Measurements from ENCODE around the gene DUSP9. TPM values are rescaled to one million over a fixed set of nuclear protein-coding genes. Genes with fewer than 3 reads are reported as not detected.
"Not testable (repeated sequence)": the region's sequence is repeated elsewhere in the genome, so short reads cannot be mapped to it uniquely, and the experiment has no call there.

DUSP9 gene
- polyA plus RNA-seq (ENCODE audit: insufficient read length), result 0.15 TPM

GRCh38 chrX:153646620-153647373, at the start of gene DUSP9:
Gene DUSP9, plus strand, starts transcription at chrX:153647203. Its CDS starts 751 bp downstream, at chrX:153647954.
- DNase-seq (ENCODE audit: low read depth), result no peak

GRCh38 chrX:153598541-153599191, 48.3 kb upstream of the DUSP9 start, which contains the start of gene CCNQ:
Gene CCNQ, minus strand, starts transcription at chrX:153599139. Its CDS starts 66 bp downstream, at chrX:153599073.
- DNase-seq (ENCODE audit: low read depth), result no peak

GRCh38 chrX:153599192-153600031, 47.6 kb upstream of the DUSP9 start:
- peak; percentile 50 for DNase-seq (ENCODE audit: low read depth)

GRCh38 chrX:153600032-153600373, 47.0 kb upstream of the DUSP9 start:
- DNase-seq (ENCODE audit: low read depth), result no peak

GRCh38 chrX:153600921-153601320, 46.1 kb upstream of the DUSP9 start:
- no peak for DNase-seq (ENCODE audit: low read depth)

- no peak for DNase-seq (ENCODE audit: low read depth)
Measured at GRCh38 chrX:153601511-153602110, 45.4 kb upstream of the DUSP9 start.

GRCh38 chrX:153602601-153603000, 44.4 kb upstream of the DUSP9 start:
- no peak for DNase-seq (ENCODE audit: low read depth)

GRCh38 chrX:153603131-153603656, 43.8 kb upstream of the DUSP9 start:
- no peak for DNase-seq (ENCODE audit: low read depth)

- DNase-seq (ENCODE audit: low read depth), result not testable (repeated sequence)
Measured at GRCh38 chrX:153604666-153605380, 42.2 kb upstream of the DUSP9 start.

GRCh38 chrX:153606503-153606902, 40.5 kb upstream of the DUSP9 start:
- DNase-seq (ENCODE audit: low read depth), result no peak

GRCh38 chrX:153608376-153608775, 38.6 kb upstream of the DUSP9 start:
- DNase-seq (ENCODE audit: low read depth), result no peak

GRCh38 chrX:153608806-153609205, 38.2 kb upstream of the DUSP9 start:
- no peak for DNase-seq (ENCODE audit: low read depth)

- DNase-seq (ENCODE audit: low read depth), result peak; percentile 31
Measured at GRCh38 chrX:153609917-153610835, 36.8 kb upstream of the DUSP9 start.

- DNase-seq (ENCODE audit: low read depth), result no peak
Measured at GRCh38 chrX:153610836-153611213, 36.2 kb upstream of the DUSP9 start.

- no peak for DNase-seq (ENCODE audit: low read depth)
Measured at GRCh38 chrX:153611298-153612095, 35.5 kb upstream of the DUSP9 start.

GRCh38 chrX:153612413-153612812, 34.6 kb upstream of the DUSP9 start:
- no peak for DNase-seq (ENCODE audit: low read depth)

- no peak for DNase-seq (ENCODE audit: low read depth)
Measured at GRCh38 chrX:153614818-153615217, 32.2 kb upstream of the DUSP9 start.

GRCh38 chrX:153620576-153620975, 26.4 kb upstream of the DUSP9 start:
- no peak for DNase-seq (ENCODE audit: low read depth)

Data from forelimb muscle (tissue), 1 donor.